Measurements from ENCODE around the gene SDK1. TPM values are rescaled to one million over a fixed set of nuclear protein-coding genes. Genes with fewer than 3 reads are reported as not detected.
"Not testable (repeated sequence)": the region's sequence is repeated elsewhere in the genome, so short reads cannot be mapped to it uniquely, and the experiment has no call there.

SDK1 gene
- total RNA-seq, 1 donor from 2014 or later: 0.53 TPM

GRCh38 chr7:3573151-3573550, 272.1 kb downstream of the SDK1 start:
- ATAC-seq: no peak
- no peak for DNase-seq (ENCODE audit: low spot score)

- DNase-seq (ENCODE audit: low spot score): no peak
- no peak for ATAC-seq
These were observed 273.3 kb downstream of the SDK1 start for GRCh38 chr7:3574386-3574785.

- no peak for DNase-seq (ENCODE audit: low spot score)
- ATAC-seq: no peak
These were observed 274.9 kb downstream of the SDK1 start for GRCh38 chr7:3575753-3576531.

- ATAC-seq (no peak), DNase-seq (ENCODE audit: low spot score) (no peak)
These were observed 277.3 kb downstream of the SDK1 start for GRCh38 chr7:3578399-3578798.

GRCh38 chr7:3579638-3580219, 278.7 kb downstream of the SDK1 start:
- no peak for ATAC-seq

GRCh38 chr7:3582145-3582544, 281.1 kb downstream of the SDK1 start:
- not testable (repeated sequence) for DNase-seq (ENCODE audit: low spot score); ATAC-seq

More at GRCh38 chr7:3579638-3580219, 278.7 kb downstream of the SDK1 start:
- DNase-seq (ENCODE audit: low spot score): no peak

- DNase-seq (ENCODE audit: low spot score) (no peak), ATAC-seq (no peak)
These were observed 284.8 kb downstream of the SDK1 start for GRCh38 chr7:3585826-3586225.

- no peak for ATAC-seq
- DNase-seq (ENCODE audit: low spot score): no peak
These were observed 287.3 kb downstream of the SDK1 start for GRCh38 chr7:3588341-3588740.

- ATAC-seq: no peak
- no peak for DNase-seq (ENCODE audit: low spot score)
These were observed 288.7 kb downstream of the SDK1 start for GRCh38 chr7:3589752-3590151.

GRCh38 chr7:3591219-3591618, 290.2 kb downstream of the SDK1 start:
- no peak for DNase-seq (ENCODE audit: low spot score)
- ATAC-seq: no peak

GRCh38 chr7:3591944-3592343, 290.9 kb downstream of the SDK1 start:
- no peak for ATAC-seq

GRCh38 chr7:3592401-3593134, 291.5 kb downstream of the SDK1 start:
- ATAC-seq (peak; percentile 33), DNase-seq (ENCODE audit: low spot score) (no peak)

More at GRCh38 chr7:3591944-3592343, 290.9 kb downstream of the SDK1 start:
- DNase-seq (ENCODE audit: low spot score): no peak

GRCh38 chr7:3594901-3595300, 293.8 kb downstream of the SDK1 start:
- no peak for DNase-seq (ENCODE audit: low spot score)
- ATAC-seq: no peak

GRCh38 chr7:3598854-3599253, 297.8 kb downstream of the SDK1 start:
- DNase-seq (ENCODE audit: low spot score) (no peak), ATAC-seq (no peak)

GRCh38 chr7:3605222-3605621, 304.2 kb downstream of the SDK1 start:
- ATAC-seq: no peak
- DNase-seq (ENCODE audit: low spot score): no peak

- ATAC-seq: no peak
- no peak for DNase-seq (ENCODE audit: low spot score)
These were observed 305.4 kb downstream of the SDK1 start for GRCh38 chr7:3606436-3606835.

GRCh38 chr7:3607847-3608246, 306.8 kb downstream of the SDK1 start:
- DNase-seq (ENCODE audit: low spot score) (no peak), ATAC-seq (no peak)

- ATAC-seq (no peak), DNase-seq (ENCODE audit: low spot score) (no peak)
These were observed 315.3 kb downstream of the SDK1 start for GRCh38 chr7:3616306-3616705.

- no peak for DNase-seq (ENCODE audit: low spot score)
- ATAC-seq: no peak
These were observed 329.0 kb downstream of the SDK1 start for GRCh38 chr7:3630081-3630480.

GRCh38 chr7:3634396-3634795, 333.3 kb downstream of the SDK1 start:
- ATAC-seq: no peak
- DNase-seq (ENCODE audit: low spot score): no peak

- DNase-seq (ENCODE audit: low spot score) (no peak), ATAC-seq (no peak)
These were observed 335.2 kb downstream of the SDK1 start for GRCh38 chr7:3636131-3636860.
